AG09309 (cell line): ENCODE results near the gene RORB.

ENCODE experiments used
- DNase-seq: peaks from one replicate; pipeline ENCODE4 v3.0.0-alpha.2; 2010; ENCODE audit warnings: low read depth
- H3K4me3 ChIP-seq: 2 replicates; pipeline ENCODE4 v1.5.1; 2011; ENCODE audit warnings: mild to moderate bottlenecking, low read depth, low read length, moderate library complexity; ENCODE audit not compliant: control insufficient read depth
- TF ChIP-seq, protein P1 (sequence below): IDR thresholded peaks from 2 replicates; pipeline ENCODE4 v1.5.1; 2011; ENCODE audit warnings: mild to moderate bottlenecking, low read depth, low read length, inconsistent platforms; ENCODE audit not compliant: insufficient read depth, control insufficient read depth; ENCODE audit errors: missing control alignments

Gene RORB

DNA sequence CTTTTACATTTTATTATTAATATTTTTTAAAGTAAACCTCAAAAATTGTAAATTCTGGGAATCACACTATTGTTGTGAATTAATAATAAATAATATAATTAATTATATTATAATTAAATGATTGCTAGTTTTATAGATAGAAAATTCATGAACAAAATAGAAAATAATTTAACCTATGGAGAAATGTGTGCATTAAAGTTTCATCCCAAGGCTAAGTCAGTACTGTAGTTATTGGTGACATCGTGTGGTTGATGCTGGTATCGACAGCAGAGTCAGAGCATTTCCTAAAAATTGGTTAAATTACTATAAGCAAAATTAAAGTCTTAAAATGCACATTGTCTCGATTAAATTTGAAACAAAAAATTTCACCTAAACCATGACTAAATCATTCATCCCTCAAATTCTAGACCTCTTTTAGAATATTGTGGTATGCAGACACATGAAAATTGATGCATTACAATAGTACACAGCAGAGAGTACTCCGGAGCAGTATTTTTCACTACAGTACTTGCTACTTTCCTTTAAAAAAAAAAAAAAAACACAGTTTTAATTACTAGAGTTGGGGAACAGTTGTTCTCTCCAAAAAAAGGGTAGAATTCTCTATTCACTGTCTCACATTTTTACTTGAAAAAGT, 73.9 kb downstream of the RORB start:
- DNase-seq, result no peak
- no peak overlapping the region for H3K4me3 ChIP-seq
- TF ChIP-seq, protein P1, sequence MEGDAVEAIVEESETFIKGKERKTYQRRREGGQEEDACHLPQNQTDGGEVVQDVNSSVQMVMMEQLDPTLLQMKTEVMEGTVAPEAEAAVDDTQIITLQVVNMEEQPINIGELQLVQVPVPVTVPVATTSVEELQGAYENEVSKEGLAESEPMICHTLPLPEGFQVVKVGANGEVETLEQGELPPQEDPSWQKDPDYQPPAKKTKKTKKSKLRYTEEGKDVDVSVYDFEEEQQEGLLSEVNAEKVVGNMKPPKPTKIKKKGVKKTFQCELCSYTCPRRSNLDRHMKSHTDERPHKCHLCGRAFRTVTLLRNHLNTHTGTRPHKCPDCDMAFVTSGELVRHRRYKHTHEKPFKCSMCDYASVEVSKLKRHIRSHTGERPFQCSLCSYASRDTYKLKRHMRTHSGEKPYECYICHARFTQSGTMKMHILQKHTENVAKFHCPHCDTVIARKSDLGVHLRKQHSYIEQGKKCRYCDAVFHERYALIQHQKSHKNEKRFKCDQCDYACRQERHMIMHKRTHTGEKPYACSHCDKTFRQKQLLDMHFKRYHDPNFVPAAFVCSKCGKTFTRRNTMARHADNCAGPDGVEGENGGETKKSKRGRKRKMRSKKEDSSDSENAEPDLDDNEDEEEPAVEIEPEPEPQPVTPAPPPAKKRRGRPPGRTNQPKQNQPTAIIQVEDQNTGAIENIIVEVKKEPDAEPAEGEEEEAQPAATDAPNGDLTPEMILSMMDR, result peak; percentile 67

DNA sequence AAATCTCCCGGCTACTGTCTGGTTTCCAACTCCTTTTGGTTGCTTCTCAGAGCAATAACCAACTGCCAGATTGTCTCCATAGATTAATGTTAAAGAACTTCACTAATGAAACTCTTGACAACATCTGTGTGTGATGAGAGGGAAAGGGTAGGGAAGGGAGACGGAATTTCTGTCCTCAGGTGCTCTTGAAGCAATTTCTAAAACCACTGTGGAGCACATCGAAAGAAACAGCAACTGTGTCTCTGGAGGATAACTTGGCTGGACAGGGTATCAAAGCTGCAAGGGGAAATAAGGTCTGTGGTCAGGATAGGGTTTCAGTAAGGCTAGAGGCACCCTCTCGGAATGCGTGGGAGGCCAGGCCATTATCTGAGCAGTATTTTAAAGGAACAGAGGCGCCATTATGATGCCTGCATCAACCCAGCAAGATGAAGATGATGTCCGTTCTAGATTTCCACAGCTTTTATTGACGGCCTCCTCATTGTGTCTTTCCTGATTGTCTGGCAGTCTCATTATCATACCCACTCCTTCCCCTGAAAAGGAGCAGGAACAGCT, 76.6 kb downstream of the RORB start:
- TF ChIP-seq, protein P1, result no peak
- no peak for DNase-seq
- H3K4me3 ChIP-seq, result no peak overlapping the region

DNA sequence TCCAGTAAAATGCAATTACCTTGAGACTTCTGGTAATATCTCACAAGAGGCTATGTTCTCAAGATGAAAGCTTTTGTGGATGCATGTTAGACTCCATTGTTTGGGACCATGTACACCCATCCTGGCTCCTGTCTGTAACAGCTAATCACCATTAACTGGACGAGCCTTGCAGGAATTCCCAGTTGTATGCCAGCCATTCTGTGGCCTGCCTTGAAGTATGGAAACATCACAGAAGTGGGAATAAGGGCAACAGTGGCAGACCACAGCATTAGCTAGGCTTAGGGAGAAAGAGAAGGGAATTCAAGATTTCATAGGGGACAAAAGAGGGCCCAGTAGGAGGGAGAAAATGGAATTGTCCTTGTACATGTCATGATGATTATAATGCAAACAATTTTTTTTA, 79.0 kb downstream of the RORB start:
- TF ChIP-seq, protein P1, result no peak
- H3K4me3 ChIP-seq, result no peak overlapping the region

DNA sequence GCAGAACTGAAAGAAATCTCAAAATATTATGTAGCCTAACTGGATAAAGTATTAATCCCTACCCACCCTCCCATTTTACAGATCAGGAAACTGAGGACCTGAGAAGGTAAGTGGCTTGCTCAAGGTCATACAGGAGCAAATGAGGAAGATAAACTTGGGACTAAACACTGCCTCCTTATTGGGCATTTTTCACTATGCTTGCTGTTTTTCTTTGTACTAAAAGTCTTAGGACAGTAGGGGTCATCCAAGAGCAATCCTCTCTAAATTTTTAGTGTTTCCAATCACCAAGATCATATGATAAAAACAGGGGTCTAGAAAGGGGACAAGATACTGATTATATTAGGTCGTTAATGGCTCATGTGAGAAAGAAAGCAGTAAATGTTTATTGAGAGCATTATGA, 80.8 kb downstream of the RORB start:
- TF ChIP-seq, protein P1, result peak; percentile 54
- H3K4me3 ChIP-seq, result no peak overlapping the region
- no peak for DNase-seq

More for the DNA sequence above, 79.0 kb downstream of the RORB start:
- no peak for DNase-seq

DNA sequence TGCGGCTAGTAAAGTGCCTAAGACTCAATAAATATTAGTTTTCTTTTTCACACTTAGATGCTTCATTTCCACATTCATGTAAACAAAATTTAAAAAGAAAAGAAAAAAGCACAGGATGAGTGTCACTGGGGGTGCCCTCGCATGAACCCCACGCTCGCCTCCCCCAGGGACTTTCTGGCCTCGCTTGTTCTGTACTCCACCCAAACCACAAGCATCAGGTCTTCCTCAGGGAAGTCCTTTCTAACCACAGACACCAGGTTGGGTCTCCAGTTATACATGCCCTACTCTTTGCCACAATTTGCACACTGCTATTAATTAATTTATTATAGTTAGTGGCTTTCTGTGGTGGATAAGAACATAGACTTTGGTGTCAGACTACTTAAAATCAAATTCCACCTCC, 92.4 kb downstream of the RORB start:
- TF ChIP-seq, protein P1, result no peak
- no peak for DNase-seq
- H3K4me3 ChIP-seq, result no peak overlapping the region

DNA sequence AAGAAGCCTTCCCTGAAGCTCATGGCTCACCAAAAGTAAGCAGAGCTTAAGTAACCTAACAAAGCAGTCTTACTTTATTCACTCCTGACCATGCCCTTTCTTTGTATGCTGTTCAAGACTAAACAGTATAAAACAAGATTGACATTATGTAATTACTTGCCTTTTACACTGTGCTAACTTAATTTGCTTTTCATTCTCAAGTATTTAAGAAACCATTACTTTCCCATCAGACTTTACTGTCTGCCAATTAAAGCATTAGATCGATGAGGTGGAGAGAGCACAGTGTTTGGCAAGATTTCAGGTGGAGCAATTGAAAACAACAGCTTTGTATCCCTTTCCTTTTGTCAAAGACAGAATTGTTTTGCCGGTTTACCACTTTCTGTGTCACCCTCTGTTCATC, 98.2 kb downstream of the RORB start:
- no peak overlapping the region for H3K4me3 ChIP-seq
- DNase-seq, result no peak
- TF ChIP-seq, protein P1, result no peak
